Chondrocyte (in vitro differentiated cells): ENCODE results near the gene BCAS2. TPM values are rescaled to one million over a fixed set of nuclear protein-coding genes. Genes with fewer than 3 reads are reported as not detected.
A peak's percentile ranks its signal among the peaks of the same experiment; 100 is the strongest.
"Not testable (repeated sequence)": the region's sequence is repeated elsewhere in the genome, so short reads cannot be mapped to it uniquely, and the experiment has no call there.

Experiments
- DNase-seq: peaks from one replicate; pipeline ENCODE4 v3.0.0; 2021; ENCODE audit warnings: mixed read lengths, low spot score
- H3K27ac Mint-ChIP-seq: one replicate; pipeline ENCODE4 v1.8.0; 2021; ENCODE audit warnings: mild to moderate bottlenecking, moderate library complexity, mixed read lengths; ENCODE audit not compliant: unreplicated experiment
- H3K27me3 Mint-ChIP-seq: 2 replicates; pipeline ENCODE4 v1.8.0; 2021; ENCODE audit warnings: low read depth, mixed read lengths
- H3K36me3 Mint-ChIP-seq: 2 replicates; pipeline ENCODE4 v1.8.0; 2021; ENCODE audit warnings: low read depth, mixed read lengths
- H3K4me1 Mint-ChIP-seq: 2 replicates; pipeline ENCODE4 v1.8.0; 2021; ENCODE audit warnings: low read depth, mild to moderate bottlenecking, mixed read lengths
- H3K4me3 Mint-ChIP-seq: one replicate; pipeline ENCODE4 v1.8.0; 2021; ENCODE audit warnings: mild to moderate bottlenecking, moderate library complexity, mixed read lengths; ENCODE audit not compliant: unreplicated experiment
- H3K9me3 Mint-ChIP-seq: 2 replicates; pipeline ENCODE4 v1.8.0; 2021; ENCODE audit warnings: low read depth, mixed read lengths
- CTCF ChIP-seq: fragments of 200-600 bp; sonication (generic); IDR thresholded peaks from 2 replicates; pipeline ENCODE4 v1.5.0; 2021; ENCODE audit warnings: antibody characterized with exemption, mild to moderate bottlenecking, moderate library complexity
- total RNA-seq: library from RNA; stranded (reverse); gene quantifications from 3 replicates; pipeline ENCODE4 v1.2.1, GENCODE V29; 2021

The BCAS2 gene
- total RNA-seq, 1 donor from 2014 or later: 36.0 TPM

- no peak for DNase-seq
- Mint-ChIP-seq H3K27me3 (no peaks in the 10 kb centered on the region), H3K36me3 (no peaks in the 10 kb centered on the region), H3K9me3 (no peaks in the 10 kb centered on the region), H3K4me1 (peaks cover 45% of the 10 kb centered on the region), H3K4me3 (no peak overlapping the region), H3K27ac (peak overlapping the region; percentile 22)
- TF ChIP-seq CTCF: no peak
Observed at GRCh38 chr1:114586513-114587047, 5.2 kb upstream of the BCAS2 start.

DNA sequence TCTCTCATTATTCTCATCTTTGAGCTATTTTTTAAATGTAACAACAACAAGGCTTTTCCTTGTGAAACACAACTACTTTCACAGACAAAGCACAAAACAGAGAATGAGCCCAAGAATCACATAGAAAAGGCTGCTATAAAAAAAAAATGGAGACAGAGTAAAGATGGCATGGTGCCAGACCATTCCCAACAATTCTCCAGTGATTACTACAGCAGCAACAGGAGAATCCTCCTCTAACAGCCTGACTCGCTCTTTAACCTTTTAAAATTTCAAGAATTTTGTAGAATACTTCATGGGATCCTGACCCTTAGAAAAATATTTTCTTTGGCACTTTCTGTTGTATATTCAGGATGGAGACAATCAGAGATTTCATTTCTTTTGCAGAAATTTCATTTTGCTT lies 3.8 kb upstream of the BCAS2 start:
- no peak for DNase-seq
- peak overlapping the region; percentile 19 for H3K4me3 Mint-ChIP-seq
- peak overlapping the region; percentile 90 for H3K27ac Mint-ChIP-seq
- H3K27me3 Mint-ChIP-seq: no peaks in the 10 kb centered on the region
- no peaks in the 10 kb centered on the region for H3K9me3 Mint-ChIP-seq
- TF ChIP-seq CTCF: no peak
- no peaks in the 10 kb centered on the region for H3K36me3 Mint-ChIP-seq
- peaks cover 57% of the 10 kb centered on the region for H3K4me1 Mint-ChIP-seq

DNA sequence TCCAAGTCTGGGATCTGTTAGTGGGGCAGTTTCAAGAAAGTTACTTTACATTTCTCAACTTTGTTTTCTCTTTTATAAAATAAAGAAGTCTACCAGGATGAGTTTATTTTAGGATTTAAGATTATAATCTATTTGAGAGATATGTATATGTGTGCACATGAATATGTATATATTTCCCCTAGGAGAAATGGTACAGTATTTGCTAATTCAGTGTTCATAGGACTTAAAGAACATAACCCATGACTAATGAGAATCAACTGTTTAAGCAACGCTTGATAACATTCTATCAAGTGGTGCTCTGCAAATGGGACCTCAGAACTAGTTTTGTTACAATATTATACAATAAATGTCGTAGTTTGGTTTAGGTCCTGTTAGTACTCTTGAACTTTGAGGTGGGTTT lies 7.0 kb downstream of the BCAS2 start:
- Mint-ChIP-seq H3K9me3 (no peaks in the 10 kb centered on the region), H3K4me1 (no peaks in the 10 kb centered on the region), H3K27ac (no peak overlapping the region), H3K4me3 (no peak overlapping the region), H3K27me3 (no peaks in the 10 kb centered on the region), H3K36me3 (peaks cover 27% of the 10 kb centered on the region)
- DNase-seq: no peak
- no peak for TF ChIP-seq CTCF

GRCh38 chr1:114564141-114564540 lies 17.3 kb downstream of the BCAS2 start:
- no peak for DNase-seq
- Mint-ChIP-seq H3K36me3 (peaks cover 30% of the 10 kb centered on the region), H3K27ac (no peak overlapping the region), H3K9me3 (peaks cover 5% of the 10 kb centered on the region), H3K27me3 (no peaks in the 10 kb centered on the region), H3K4me1 (no peaks in the 10 kb centered on the region), H3K4me3 (no peak overlapping the region)
- no peak for TF ChIP-seq CTCF

GRCh38 chr1:114562978-114563510 lies 18.4 kb downstream of the BCAS2 start:
- H3K36me3 Mint-ChIP-seq: peaks cover 27% of the 10 kb centered on the region
- H3K27me3 Mint-ChIP-seq, DNase-seq, H3K9me3 Mint-ChIP-seq, H3K4me3 Mint-ChIP-seq, H3K27ac Mint-ChIP-seq, H3K4me1 Mint-ChIP-seq: not testable (repeated sequence)

GRCh38 chr1:114561333-114561732 lies 20.1 kb downstream of the BCAS2 start:
- Mint-ChIP-seq H3K4me1 (no peaks in the 10 kb centered on the region), H3K36me3 (peaks cover 14% of the 10 kb centered on the region), H3K27ac (no peak overlapping the region), H3K9me3 (peaks cover 5% of the 10 kb centered on the region), H3K4me3 (no peak overlapping the region), H3K27me3 (no peaks in the 10 kb centered on the region)
- no peak for TF ChIP-seq CTCF
- no peak for DNase-seq
